ENCODE results near the gene F9.

F9 gene

GRCh38 chrX:139543920-139544319, 13.4 kb downstream of the F9 start:
- no peak overlapping the region for H3K4me3 ChIP-seq (ENCODE audit: low read depth in 1 of 2, low read length in 2 of 2)
- no peaks in the 10 kb centered on the region for H3K9me3 ChIP-seq (ENCODE audit: low read length)

GRCh38 chrX:139544591-139544990, 14.1 kb downstream of the F9 start:
- Histone ChIP-seq H3K36me3 (ENCODE audit: insufficient read depth, low read length) (no peaks in the 10 kb centered on the region), H3K27me3 (ENCODE audit: control insufficient read depth in 1 of 2, insufficient read depth in 2 of 2, low read length in 2 of 2) (no peaks in the 10 kb centered on the region), H3K27ac (ENCODE audit: low read depth, low read length) (no peak overlapping the region), H3K9me3 (ENCODE audit: low read length) (no peaks in the 10 kb centered on the region), H3K4me3 (ENCODE audit: low read depth in 1 of 2, low read length in 2 of 2) (no peak overlapping the region), H3K4me1 (ENCODE audit: insufficient read depth, low read length) (no peaks in the 10 kb centered on the region), H3K9ac (ENCODE audit: low read length) (no peak overlapping the region)

More at GRCh38 chrX:139543920-139544319, 13.4 kb downstream of the F9 start:
- no peak overlapping the region for H3K9ac ChIP-seq (ENCODE audit: low read length)
- no peaks in the 10 kb centered on the region for H3K27me3 ChIP-seq (ENCODE audit: control insufficient read depth in 1 of 2, insufficient read depth in 2 of 2, low read length in 2 of 2)
- H3K4me1 ChIP-seq (ENCODE audit: insufficient read depth, low read length): no peaks in the 10 kb centered on the region
- H3K27ac ChIP-seq (ENCODE audit: low read depth, low read length): no peak overlapping the region
- H3K36me3 ChIP-seq (ENCODE audit: insufficient read depth, low read length): no peaks in the 10 kb centered on the region

DNA sequence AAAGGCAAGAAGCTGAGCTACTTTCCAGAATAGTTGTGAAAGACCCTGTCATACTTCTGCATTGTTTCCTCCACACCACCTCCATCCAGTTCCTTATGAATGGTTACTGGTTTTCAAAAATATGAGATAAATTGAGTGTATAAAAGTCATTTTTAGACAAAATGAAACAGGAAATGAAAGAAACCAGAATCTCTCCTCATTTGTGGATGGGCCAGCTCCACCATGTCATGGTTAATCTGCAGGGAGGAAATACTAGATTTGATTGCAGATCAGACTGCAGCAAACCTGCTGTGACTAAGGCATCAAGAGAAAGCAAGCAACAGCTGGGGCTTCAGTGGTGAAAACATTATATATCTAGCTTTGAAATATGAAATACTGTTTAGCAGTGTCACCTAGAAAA, 23.8 kb downstream of the F9 start:
- no peak overlapping the region for H3K4me3 ChIP-seq (ENCODE audit: low read depth in 1 of 2, low read length in 2 of 2)
- no peaks in the 10 kb centered on the region for H3K4me1 ChIP-seq (ENCODE audit: insufficient read depth, low read length)
- no peaks in the 10 kb centered on the region for H3K9me3 ChIP-seq (ENCODE audit: low read length)
- H3K9ac ChIP-seq (ENCODE audit: low read length): no peak overlapping the region
- no peaks in the 10 kb centered on the region for H3K27me3 ChIP-seq (ENCODE audit: control insufficient read depth in 1 of 2, insufficient read depth in 2 of 2, low read length in 2 of 2)
- no peaks in the 10 kb centered on the region for H3K36me3 ChIP-seq (ENCODE audit: insufficient read depth, low read length)
- no peak overlapping the region for H3K27ac ChIP-seq (ENCODE audit: low read depth, low read length)

- Histone ChIP-seq H3K9ac (ENCODE audit: low read length) (no peak overlapping the region), H3K27me3 (ENCODE audit: control insufficient read depth in 1 of 2, insufficient read depth in 2 of 2, low read length in 2 of 2) (no peaks in the 10 kb centered on the region), H3K9me3 (ENCODE audit: low read length) (no peaks in the 10 kb centered on the region), H3K27ac (ENCODE audit: low read depth, low read length) (no peak overlapping the region), H3K36me3 (ENCODE audit: insufficient read depth, low read length) (no peaks in the 10 kb centered on the region), H3K4me3 (ENCODE audit: low read depth in 1 of 2, low read length in 2 of 2) (no peak overlapping the region), H3K4me1 (ENCODE audit: insufficient read depth, low read length) (no peaks in the 10 kb centered on the region)
Measured at GRCh38 chrX:139554991-139555675, 24.6 kb downstream of the F9 start.

- Histone ChIP-seq H3K27ac (ENCODE audit: low read depth, low read length) (no peak overlapping the region), H3K4me3 (ENCODE audit: low read depth in 1 of 2, low read length in 2 of 2) (no peak overlapping the region), H3K36me3 (ENCODE audit: insufficient read depth, low read length) (no peaks in the 10 kb centered on the region), H3K9ac (ENCODE audit: low read length) (no peak overlapping the region), H3K4me1 (ENCODE audit: insufficient read depth, low read length) (no peaks in the 10 kb centered on the region), H3K9me3 (ENCODE audit: low read length) (no peaks in the 10 kb centered on the region), H3K27me3 (ENCODE audit: control insufficient read depth in 1 of 2, insufficient read depth in 2 of 2, low read length in 2 of 2) (no peaks in the 10 kb centered on the region)
Measured at GRCh38 chrX:139559383-139560042, 29.0 kb downstream of the F9 start.

GRCh38 chrX:139560221-139560620, 29.7 kb downstream of the F9 start:
- Histone ChIP-seq H3K4me1 (ENCODE audit: insufficient read depth, low read length) (no peaks in the 10 kb centered on the region), H3K9me3 (ENCODE audit: low read length) (no peaks in the 10 kb centered on the region), H3K9ac (ENCODE audit: low read length) (no peak overlapping the region), H3K27me3 (ENCODE audit: control insufficient read depth in 1 of 2, insufficient read depth in 2 of 2, low read length in 2 of 2) (no peaks in the 10 kb centered on the region), H3K4me3 (ENCODE audit: low read depth in 1 of 2, low read length in 2 of 2) (no peak overlapping the region), H3K27ac (ENCODE audit: low read depth, low read length) (no peak overlapping the region), H3K36me3 (ENCODE audit: insufficient read depth, low read length) (no peaks in the 10 kb centered on the region)

GRCh38 chrX:139563251-139563650, 32.7 kb downstream of the F9 start:
- Histone ChIP-seq H3K9ac (ENCODE audit: low read length) (no peak overlapping the region), H3K9me3 (ENCODE audit: low read length) (no peaks in the 10 kb centered on the region), H3K27ac (ENCODE audit: low read depth, low read length) (no peak overlapping the region), H3K27me3 (ENCODE audit: control insufficient read depth in 1 of 2, insufficient read depth in 2 of 2, low read length in 2 of 2) (no peaks in the 10 kb centered on the region), H3K36me3 (ENCODE audit: insufficient read depth, low read length) (no peaks in the 10 kb centered on the region), H3K4me1 (ENCODE audit: insufficient read depth, low read length) (no peaks in the 10 kb centered on the region), H3K4me3 (ENCODE audit: low read depth in 1 of 2, low read length in 2 of 2) (no peak overlapping the region)

DNA sequence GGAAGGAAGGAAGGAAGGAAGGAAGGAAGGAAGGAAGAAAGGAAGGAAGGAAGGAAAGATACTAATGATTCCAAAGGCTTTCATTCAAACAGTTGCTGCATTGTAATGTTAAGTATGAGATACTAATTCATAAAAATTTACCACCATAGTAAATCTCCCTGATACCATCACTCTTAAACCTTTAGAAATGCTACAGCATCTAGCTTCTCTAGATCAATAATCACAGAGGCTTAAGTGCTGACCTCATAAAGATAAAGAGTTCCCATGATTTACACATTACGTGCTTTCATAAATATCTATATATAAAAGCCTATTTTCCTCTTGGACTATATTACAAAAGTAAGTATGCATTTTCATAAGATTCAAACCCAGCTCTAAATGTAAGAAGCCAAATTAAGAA, 36.4 kb downstream of the F9 start:
- H3K9me3 ChIP-seq (ENCODE audit: low read length): no peaks in the 10 kb centered on the region

DNA sequence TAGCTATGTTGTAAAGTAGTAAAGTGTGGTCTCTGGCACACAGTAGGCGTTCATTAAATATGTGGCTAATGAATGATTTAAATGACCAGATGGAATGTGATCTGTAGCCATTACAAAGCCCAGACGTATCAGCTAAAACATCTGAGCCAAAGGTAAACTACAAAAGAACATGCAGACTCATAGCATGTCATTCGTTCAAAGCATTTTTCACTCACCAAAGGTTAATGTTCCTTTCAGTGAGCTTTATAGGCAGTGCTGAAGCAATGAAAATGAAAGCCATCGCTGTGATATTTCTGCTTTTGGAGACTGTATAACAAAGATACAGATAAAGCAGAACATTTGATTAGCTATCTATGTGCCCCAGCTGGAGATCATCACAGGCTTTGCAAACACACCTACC, 50.5 kb downstream of the F9 start:
- Histone ChIP-seq H3K27me3 (ENCODE audit: control insufficient read depth in 1 of 2, insufficient read depth in 2 of 2, low read length in 2 of 2) (no peaks in the 10 kb centered on the region), H3K9ac (ENCODE audit: low read length) (no peak overlapping the region), H3K36me3 (ENCODE audit: insufficient read depth, low read length) (no peaks in the 10 kb centered on the region), H3K4me3 (ENCODE audit: low read depth in 1 of 2, low read length in 2 of 2) (no peak overlapping the region), H3K4me1 (ENCODE audit: insufficient read depth, low read length) (no peaks in the 10 kb centered on the region), H3K27ac (ENCODE audit: low read depth, low read length) (no peak overlapping the region), H3K9me3 (ENCODE audit: low read length) (no peaks in the 10 kb centered on the region)

More for the DNA sequence above, 36.4 kb downstream of the F9 start:
- Histone ChIP-seq H3K36me3 (ENCODE audit: insufficient read depth, low read length) (no peaks in the 10 kb centered on the region), H3K27me3 (ENCODE audit: control insufficient read depth in 1 of 2, insufficient read depth in 2 of 2, low read length in 2 of 2) (no peaks in the 10 kb centered on the region), H3K4me1 (ENCODE audit: insufficient read depth, low read length) (no peaks in the 10 kb centered on the region), H3K27ac (ENCODE audit: low read depth, low read length) (no peak overlapping the region), H3K9ac (ENCODE audit: low read length) (no peak overlapping the region), H3K4me3 (ENCODE audit: low read depth in 1 of 2, low read length in 2 of 2) (no peak overlapping the region)

- H3K4me1 ChIP-seq (ENCODE audit: insufficient read depth, low read length): no peaks in the 10 kb centered on the region
- H3K27ac ChIP-seq (ENCODE audit: low read depth, low read length): no peak overlapping the region
- H3K9me3 ChIP-seq (ENCODE audit: low read length): no peaks in the 10 kb centered on the region
- no peak overlapping the region for H3K4me3 ChIP-seq (ENCODE audit: low read depth in 1 of 2, low read length in 2 of 2)
- no peak overlapping the region for H3K9ac ChIP-seq (ENCODE audit: low read length)
- H3K36me3 ChIP-seq (ENCODE audit: insufficient read depth, low read length): no peaks in the 10 kb centered on the region
- H3K27me3 ChIP-seq (ENCODE audit: control insufficient read depth in 1 of 2, insufficient read depth in 2 of 2, low read length in 2 of 2): no peaks in the 10 kb centered on the region
Measured at GRCh38 chrX:139585613-139586012, 55.1 kb downstream of the F9 start.

GRCh38 chrX:139596068-139596467, 65.5 kb downstream of the F9 start:
- Histone ChIP-seq H3K9ac (ENCODE audit: low read length) (no peak overlapping the region), H3K4me1 (ENCODE audit: insufficient read depth, low read length) (no peaks in the 10 kb centered on the region), H3K9me3 (ENCODE audit: low read length) (no peaks in the 10 kb centered on the region), H3K27ac (ENCODE audit: low read depth, low read length) (no peak overlapping the region), H3K27me3 (ENCODE audit: control insufficient read depth in 1 of 2, insufficient read depth in 2 of 2, low read length in 2 of 2) (no peaks in the 10 kb centered on the region), H3K4me3 (ENCODE audit: low read depth in 1 of 2, low read length in 2 of 2) (no peak overlapping the region), H3K36me3 (ENCODE audit: insufficient read depth, low read length) (no peaks in the 10 kb centered on the region)

DNA sequence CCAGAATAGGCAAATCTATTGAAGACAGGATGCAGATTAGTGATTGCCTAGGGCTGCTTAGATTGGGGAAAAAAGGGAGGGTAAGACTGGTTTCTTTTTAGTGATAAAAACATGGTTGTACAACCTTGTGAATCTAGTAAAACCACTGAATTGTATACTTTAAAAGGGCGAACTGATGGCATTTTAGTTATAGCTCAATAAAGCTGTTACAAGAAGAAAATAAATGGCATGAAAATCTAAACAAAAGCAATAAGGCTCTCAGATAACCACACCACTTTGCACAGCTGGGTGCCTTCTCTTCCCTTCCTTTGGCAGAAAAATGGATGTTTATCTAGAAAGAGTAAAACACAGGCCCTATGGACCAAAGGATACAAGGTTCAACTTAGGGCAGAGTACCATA, 69.6 kb downstream of the F9 start:
- Histone ChIP-seq H3K4me1 (ENCODE audit: insufficient read depth, low read length) (no peaks in the 10 kb centered on the region), H3K36me3 (ENCODE audit: insufficient read depth, low read length) (no peaks in the 10 kb centered on the region), H3K4me3 (ENCODE audit: low read depth in 1 of 2, low read length in 2 of 2) (no peak overlapping the region), H3K9ac (ENCODE audit: low read length) (no peak overlapping the region), H3K9me3 (ENCODE audit: low read length) (no peaks in the 10 kb centered on the region), H3K27ac (ENCODE audit: low read depth, low read length) (no peak overlapping the region), H3K27me3 (ENCODE audit: control insufficient read depth in 1 of 2, insufficient read depth in 2 of 2, low read length in 2 of 2) (no peaks in the 10 kb centered on the region)

All from muscle layer of colon (tissue), 2 donors.